Fibroblast of lung (primary cell): Measurements from ENCODE around the gene TSHZ2. TPM values are rescaled to one million over a fixed set of nuclear protein-coding genes. Genes with fewer than 3 reads are reported as not detected.
"Not testable (repeated sequence)": the region's sequence is repeated elsewhere in the genome, so short reads cannot be mapped to it uniquely, and the experiment has no call there.

Source experiments
- DNase-seq, 2 donors: peaks; one replicate each; pipeline versions ENCODE4 v3.0.0 to v3.0.0-alpha.2; 2010; ENCODE audit warnings: low read depth in 2 of 2
- H2AFZ ChIP-seq: 2 replicates; pipeline ENCODE4 v1.5.1; 2012; ENCODE audit warnings: low read length, control low read depth, inconsistent platforms
- H3K27ac ChIP-seq: 2 replicates; pipeline ENCODE4 v1.5.1; 2011; ENCODE audit warnings: low read length, control low read depth; ENCODE audit not compliant: insufficient read depth
- H3K27me3 ChIP-seq: 2 replicates; pipeline ENCODE4 v1.5.1; 2011; ENCODE audit warnings: mild to moderate bottlenecking, low read length; ENCODE audit not compliant: control insufficient read depth, insufficient read depth
- H3K36me3 ChIP-seq: 2 replicates; pipeline ENCODE4 v1.5.1; 2011; ENCODE audit warnings: low read length; ENCODE audit not compliant: control insufficient read depth, insufficient read depth
- H3K4me1 ChIP-seq: 2 replicates; pipeline ENCODE4 v1.5.1; 2011; ENCODE audit warnings: low read length; ENCODE audit not compliant: control insufficient read depth, insufficient read depth; ENCODE audit errors: extremely low read depth
- H3K4me2 ChIP-seq: 2 replicates; pipeline ENCODE4 v1.5.1; 2011; ENCODE audit warnings: low read length, control low read depth; ENCODE audit not compliant: insufficient read depth; ENCODE audit errors: extremely low read depth
- H3K4me3 ChIP-seq, 4 experiments: fragments of 200-600 bp in 1 of 4; sonication (generic) in 1 of 4; replicated peaks in 1 of 4; 2 replicates each; pipeline ENCODE4 v1.5.1; 2011 to 2016; ENCODE audit warnings: low read length in 4 of 4, low read depth in 3 of 4, mild to moderate bottlenecking in 3 of 4, control low read depth in 2 of 4, inconsistent platforms in 1 of 4, mixed read lengths in 1 of 4; ENCODE audit not compliant: insufficient read depth in 1 of 4; ENCODE audit errors: control extremely low read depth in 1 of 4
- H3K79me2 ChIP-seq: 2 replicates; pipeline ENCODE4 v1.5.1; 2012; ENCODE audit warnings: mild to moderate bottlenecking, low read length, inconsistent platforms; ENCODE audit not compliant: control insufficient read depth, insufficient read depth
- H3K9ac ChIP-seq: 2 replicates; pipeline ENCODE4 v1.5.1; 2011; ENCODE audit warnings: mild to moderate bottlenecking, low read length, control low read depth; ENCODE audit not compliant: insufficient read depth
- H3K9me3 ChIP-seq: 2 replicates; pipeline ENCODE4 v1.5.1; 2012; ENCODE audit warnings: low read depth, low read length; ENCODE audit not compliant: control insufficient read depth, insufficient read depth
- H4K20me1 ChIP-seq: 2 replicates; pipeline ENCODE4 v1.5.1; 2011; ENCODE audit warnings: low read length; ENCODE audit not compliant: control insufficient read depth, insufficient read depth; ENCODE audit errors: extremely low read depth
- EZH2 ChIP-seq: IDR thresholded peaks from 2 replicates; pipeline ENCODE4 v1.5.1; 2012; ENCODE audit warnings: low read length, control low read depth, mild to moderate bottlenecking; ENCODE audit errors: missing control alignments
- polyA plus RNA-seq, 2 donors: library from polyadenylated mRNA; depleted of rRNA in 1 of 2; stranded (reverse) in 1 of 2; unstranded in 1 of 2; fragments of >200 nt; gene quantifications; 2 replicates each; pipeline ENCODE4 v1.2.1, GENCODE V29; 2011 to 2012; ENCODE audit warnings: missing spikeins in 1 of 2
- total RNA-seq: library from RNA; depleted of rRNA; stranded (reverse); fragments of >200 nt; gene quantifications from 2 replicates; pipeline ENCODE4 v1.2.1, GENCODE V29; 2014
- TF ChIP-seq, protein P1 (sequence below), 2 donors: IDR thresholded peaks in 1 of 2; conservative IDR thresholded peaks in 1 of 2; 1 replicate in 1 of 2; 2 replicates in 1 of 2; pipeline ENCODE4 v1.5.1; 2011 to 2012; ENCODE audit warnings: low read length in 2 of 2, control low read depth in 1 of 2, inconsistent platforms in 1 of 2, low read depth in 1 of 2, mild to moderate bottlenecking in 1 of 2

TSHZ2 gene
- total and polyA plus RNA-seq, 2 donors (not counting 1 experiment from before 2014, with no cell fraction given): 0.15 to 2.6 TPM

DNA sequence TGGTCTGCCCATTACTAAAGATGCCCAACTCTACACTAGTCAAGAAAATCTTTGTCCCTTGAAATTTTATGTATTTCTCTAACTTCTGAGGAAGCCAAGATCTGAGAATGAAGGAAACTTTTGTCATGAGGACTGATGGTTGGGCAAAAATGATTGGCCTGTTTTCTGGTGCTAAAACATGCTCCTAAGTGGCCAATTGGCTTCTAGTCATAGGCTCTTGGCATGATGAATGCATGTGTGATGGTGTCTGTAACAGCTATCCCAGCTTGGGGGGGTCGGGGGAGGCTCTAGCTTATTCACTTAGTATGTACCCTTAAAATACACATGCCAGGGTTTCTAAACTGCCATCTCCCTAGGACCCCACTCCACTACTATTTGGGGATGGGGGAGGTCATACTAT lies 392.9 kb downstream of the TSHZ2 start:
- Histone ChIP-seq H3K9me3 (no peaks in the 10 kb centered on the region), H3K9ac (no peak overlapping the region), H3K27me3 (no peaks in the 10 kb centered on the region), H3K36me3 (no peaks in the 10 kb centered on the region), H3K4me2 (no peak overlapping the region), H3K79me2 (no peaks in the 10 kb centered on the region), H3K27ac (no peak overlapping the region), H2AFZ (no peak overlapping the region), H3K4me3 (no peak overlapping the region), H3K4me1 (no peaks in the 10 kb centered on the region), H4K20me1 (no peaks in the 10 kb centered on the region)
- no peak for DNase-seq
- TF ChIP-seq EZH2: no peak
- TF ChIP-seq, protein P1, sequence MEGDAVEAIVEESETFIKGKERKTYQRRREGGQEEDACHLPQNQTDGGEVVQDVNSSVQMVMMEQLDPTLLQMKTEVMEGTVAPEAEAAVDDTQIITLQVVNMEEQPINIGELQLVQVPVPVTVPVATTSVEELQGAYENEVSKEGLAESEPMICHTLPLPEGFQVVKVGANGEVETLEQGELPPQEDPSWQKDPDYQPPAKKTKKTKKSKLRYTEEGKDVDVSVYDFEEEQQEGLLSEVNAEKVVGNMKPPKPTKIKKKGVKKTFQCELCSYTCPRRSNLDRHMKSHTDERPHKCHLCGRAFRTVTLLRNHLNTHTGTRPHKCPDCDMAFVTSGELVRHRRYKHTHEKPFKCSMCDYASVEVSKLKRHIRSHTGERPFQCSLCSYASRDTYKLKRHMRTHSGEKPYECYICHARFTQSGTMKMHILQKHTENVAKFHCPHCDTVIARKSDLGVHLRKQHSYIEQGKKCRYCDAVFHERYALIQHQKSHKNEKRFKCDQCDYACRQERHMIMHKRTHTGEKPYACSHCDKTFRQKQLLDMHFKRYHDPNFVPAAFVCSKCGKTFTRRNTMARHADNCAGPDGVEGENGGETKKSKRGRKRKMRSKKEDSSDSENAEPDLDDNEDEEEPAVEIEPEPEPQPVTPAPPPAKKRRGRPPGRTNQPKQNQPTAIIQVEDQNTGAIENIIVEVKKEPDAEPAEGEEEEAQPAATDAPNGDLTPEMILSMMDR (conservative IDR thresholded peaks at IDR 0.05 in 1 of 2, IDR thresholded peaks at IDR 0.05 in 1 of 2; ENCODE audit: low read depth in 1 of 2, low read length in 2 of 2): no peak

GRCh38 chr20:53365539-53366075 lies 393.4 kb downstream of the TSHZ2 start:
- Histone ChIP-seq H3K36me3 (no peaks in the 10 kb centered on the region), H3K4me3 (no peak overlapping the region), H3K9me3 (no peaks in the 10 kb centered on the region), H2AFZ (no peak overlapping the region), H4K20me1 (no peaks in the 10 kb centered on the region), H3K4me1 (no peaks in the 10 kb centered on the region), H3K27ac (no peak overlapping the region), H3K9ac (no peak overlapping the region), H3K27me3 (no peaks in the 10 kb centered on the region), H3K4me2 (no peak overlapping the region), H3K79me2 (no peaks in the 10 kb centered on the region)
- no peak for TF ChIP-seq EZH2
- TF ChIP-seq, protein P1 (conservative IDR thresholded peaks at IDR 0.05 in 1 of 2, IDR thresholded peaks at IDR 0.05 in 1 of 2; ENCODE audit: low read depth in 1 of 2, low read length in 2 of 2): no peak
- DNase-seq: no peak

- not testable (repeated sequence) for H4K20me1 ChIP-seq, H2AFZ ChIP-seq, H3K79me2 ChIP-seq, H3K9me3 ChIP-seq, H3K4me2 ChIP-seq, H3K9ac ChIP-seq, H3K4me1 ChIP-seq, H3K36me3 ChIP-seq, H3K4me3 ChIP-seq, H3K27me3 ChIP-seq, DNase-seq, H3K27ac ChIP-seq
Measured at GRCh38 chr20:53366928-53367327, 394.8 kb downstream of the TSHZ2 start.
